GM12865 (cell line): ENCODE data around the gene LHX3.

Source experiments
- DNase-seq: peaks from one replicate; pipeline ENCODE4 v3.0.0; 2010; ENCODE audit warnings: low read depth
- H3K4me3 ChIP-seq: 2 replicates; pipeline ENCODE4 v1.5.1; 2011; ENCODE audit warnings: mild to moderate bottlenecking, low read depth, low read length, control low read depth
- TF ChIP-seq, protein P1 (sequence below): IDR thresholded peaks from 2 replicates; pipeline ENCODE4 v1.5.1; 2011; ENCODE audit warnings: low read length, control low read depth, low read depth, inconsistent platforms; ENCODE audit not compliant: insufficient read depth; ENCODE audit errors: missing control alignments

LHX3 gene

DNA sequence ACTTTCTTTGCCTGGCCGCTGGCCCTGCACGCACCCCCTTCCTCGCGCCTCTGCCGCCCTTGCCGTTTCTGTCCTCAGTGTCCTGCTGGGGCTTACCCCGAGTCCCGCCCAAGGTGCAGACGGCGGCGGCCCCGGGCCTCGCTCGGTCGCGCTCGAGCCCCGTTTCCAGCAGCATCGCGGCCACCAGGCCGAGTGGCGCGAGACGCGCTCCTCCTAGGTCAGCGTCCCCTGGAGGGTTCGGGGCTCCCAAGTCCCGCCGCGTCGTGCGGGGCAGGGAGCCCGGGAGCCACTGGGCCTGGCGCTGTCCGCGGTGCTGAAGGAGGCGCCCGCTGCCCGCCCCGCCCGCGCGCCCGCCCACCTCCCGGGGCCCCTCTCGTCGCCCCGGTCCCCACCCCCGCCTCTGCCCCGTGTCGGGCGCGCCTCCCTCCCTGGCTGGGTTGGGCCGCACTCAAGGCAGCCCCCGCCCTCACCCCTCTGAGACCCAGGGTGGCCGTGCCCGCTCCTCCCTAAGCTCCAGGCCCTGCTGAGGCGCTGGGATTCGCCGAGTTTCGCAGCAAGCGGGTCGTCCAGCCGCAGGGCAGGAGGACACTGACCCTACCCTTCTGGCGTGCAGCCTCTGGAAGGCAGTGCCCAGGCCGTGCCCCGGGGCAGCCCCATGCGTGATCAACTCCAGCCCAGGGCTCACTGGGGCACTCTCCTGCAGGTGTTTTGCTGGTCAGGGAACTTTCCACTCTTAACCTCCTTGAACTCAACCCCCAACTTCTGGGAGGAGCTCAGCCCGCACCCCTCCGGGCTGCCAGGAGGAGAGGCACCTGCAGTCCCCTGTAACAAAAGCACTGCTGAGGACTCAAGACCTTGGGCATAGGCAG, at the start of gene LHX3:
LHX3 (minus strand) TSS at position 291 of the 869 bp plus-strand sequence; CDS start at position 175, 116 bp downstream.
- no peak within 1 kb of the TSS for H3K4me3 ChIP-seq
- TF ChIP-seq, protein P1, sequence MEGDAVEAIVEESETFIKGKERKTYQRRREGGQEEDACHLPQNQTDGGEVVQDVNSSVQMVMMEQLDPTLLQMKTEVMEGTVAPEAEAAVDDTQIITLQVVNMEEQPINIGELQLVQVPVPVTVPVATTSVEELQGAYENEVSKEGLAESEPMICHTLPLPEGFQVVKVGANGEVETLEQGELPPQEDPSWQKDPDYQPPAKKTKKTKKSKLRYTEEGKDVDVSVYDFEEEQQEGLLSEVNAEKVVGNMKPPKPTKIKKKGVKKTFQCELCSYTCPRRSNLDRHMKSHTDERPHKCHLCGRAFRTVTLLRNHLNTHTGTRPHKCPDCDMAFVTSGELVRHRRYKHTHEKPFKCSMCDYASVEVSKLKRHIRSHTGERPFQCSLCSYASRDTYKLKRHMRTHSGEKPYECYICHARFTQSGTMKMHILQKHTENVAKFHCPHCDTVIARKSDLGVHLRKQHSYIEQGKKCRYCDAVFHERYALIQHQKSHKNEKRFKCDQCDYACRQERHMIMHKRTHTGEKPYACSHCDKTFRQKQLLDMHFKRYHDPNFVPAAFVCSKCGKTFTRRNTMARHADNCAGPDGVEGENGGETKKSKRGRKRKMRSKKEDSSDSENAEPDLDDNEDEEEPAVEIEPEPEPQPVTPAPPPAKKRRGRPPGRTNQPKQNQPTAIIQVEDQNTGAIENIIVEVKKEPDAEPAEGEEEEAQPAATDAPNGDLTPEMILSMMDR = no peak
- no peak for DNase-seq

- TF ChIP-seq, protein P1 = no peak
- no peak for DNase-seq
- H3K4me3 ChIP-seq = no peak overlapping the region
These were observed 48.6 kb upstream of the LHX3 start for GRCh38 chr9:136253246-136254130.

DNA sequence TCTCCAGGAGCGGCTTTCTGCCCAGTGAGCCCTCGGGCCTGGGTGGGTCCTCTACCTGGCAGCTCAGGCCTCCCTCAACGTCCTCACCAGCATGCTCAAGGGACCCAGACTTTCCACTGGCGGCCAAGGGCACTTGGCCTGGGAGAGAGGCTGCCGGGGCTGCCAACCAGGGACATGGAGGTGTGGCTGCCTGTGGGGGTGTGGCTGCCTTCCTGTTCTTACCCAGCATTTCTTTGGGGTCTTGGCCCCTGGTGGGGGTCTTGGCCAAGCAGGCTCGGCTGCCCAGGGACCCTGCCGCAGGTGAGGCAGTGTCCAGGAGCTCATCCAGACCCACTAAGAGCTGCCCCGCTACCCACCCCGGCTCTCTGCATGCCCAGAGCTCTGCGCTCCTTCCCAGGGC, 47.9 kb upstream of the LHX3 start:
- no peak for DNase-seq
- TF ChIP-seq, protein P1 = no peak
- H3K4me3 ChIP-seq = no peak overlapping the region

GRCh38 chr9:136252281-136252680, 47.4 kb upstream of the LHX3 start:
- no peak for DNase-seq
- H3K4me3 ChIP-seq = no peak overlapping the region
- TF ChIP-seq, protein P1 = no peak

GRCh38 chr9:136251264-136252115, 46.6 kb upstream of the LHX3 start:
- TF ChIP-seq, protein P1 = no peak
- no peak overlapping the region for H3K4me3 ChIP-seq
- no peak for DNase-seq

DNA sequence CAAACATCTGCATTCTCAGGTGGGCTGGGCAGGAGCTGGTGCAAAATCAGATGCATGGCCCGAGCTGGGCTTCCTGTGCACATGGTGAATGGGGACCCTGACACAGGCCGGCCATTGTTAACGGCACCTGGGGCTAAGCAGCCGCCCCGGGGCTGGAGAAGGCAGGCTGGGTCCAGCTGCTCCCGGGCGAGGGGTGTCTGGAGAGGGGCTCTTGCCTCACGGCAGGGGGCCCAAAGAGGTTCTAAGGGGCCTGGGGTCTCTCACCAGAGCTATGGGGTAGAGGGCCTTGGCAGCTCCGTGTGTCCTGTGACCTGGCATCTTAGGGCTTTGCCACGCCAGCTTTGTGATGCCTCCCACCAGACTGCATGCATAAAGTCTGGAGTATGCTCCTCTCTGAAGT, 45.7 kb upstream of the LHX3 start:
- TF ChIP-seq, protein P1 = no peak
- no peak overlapping the region for H3K4me3 ChIP-seq
- no peak for DNase-seq
